ENCODE results near the gene MAPRE3. TPM values are rescaled to one million over a fixed set of nuclear protein-coding genes. Genes with fewer than 3 reads are reported as not detected.

The MAPRE3 gene
- total RNA-seq (2011; cell fraction: chromatin; rRNA removed; ENCODE audit: low replicate concordance): 103 and 194 TPM in 2 replicates
- total RNA-seq (2011; cell fraction: nucleolus; rRNA removed): 85.6 and 90.0 TPM in 2 replicates
- total RNA-seq (2011; cell fraction: nucleoplasm; rRNA removed): 95.6 and 105 TPM in 2 replicates
- total RNA-seq (2014; rRNA removed): 12.6 and 16.8 TPM in 2 replicates
- 10.0 and 10.8 TPM in 2 replicates for total RNA-seq (2014; rRNA removed; fragmentation: Illumina TruSeq; extraction: Trizol)
- total RNA-seq (2015; rRNA removed; fragmentation: Illumina TruSeq; extraction: Trizol): 11.6 and 12.6 TPM in 2 replicates
- 26.7 and 29.8 TPM in 2 replicates for total RNA-seq (2021)
- polyA plus RNA-seq (2011; rRNA removed): 25.5 and 53.9 TPM in 2 replicates
- 28.1 and 37.8 TPM in 2 replicates for polyA plus RNA-seq (2011; cell fraction: cytosol; rRNA removed)
- 274 and 277 TPM in 2 replicates for polyA plus RNA-seq (2011; cell fraction: nucleus; rRNA removed)
- 33.7 and 73.6 TPM in 2 replicates for polyA plus RNA-seq (2012)
- 30.4 and 32.8 TPM in 2 replicates for polyA plus RNA-seq (2014; fragmentation: Illumina TruSeq; extraction: Trizol)
- 1 to 10 TPM in 1 of 2 experiments, under 1 TPM in 1; 0.70 to 1.1 TPM for polyA plus RNA-seq (2014; fragmentation: Nextera tagmentation; extraction: Ambion mirVana)
- 32.3 and 43.2 TPM in 2 replicates for polyA plus RNA-seq (2014; rRNA removed)
- polyA minus RNA-seq (2011; rRNA and poly(A)+ RNA removed): 17.6 and 23.6 TPM in 2 replicates
- 11.7 and 21.4 TPM in 2 replicates for polyA minus RNA-seq (2011; cell fraction: cytosol; rRNA and poly(A)+ RNA removed)
- 20.3 and 37.2 TPM in 2 replicates for polyA minus RNA-seq (2011; cell fraction: nucleus; rRNA and poly(A)+ RNA removed)
- percentile 76 among the genes with signal in this experiment for Bru-seq, nascent RNA
- percentile 77 among the genes with signal in this experiment for BruChase-seq, experiment 1, labeled RNA remaining after a 2-hour chase
- BruChase-seq, experiment 2, labeled RNA remaining after a 6-hour chase: percentile 75 among the genes with signal in this experiment
- long read RNA-seq, experiment 1, transcript MAPRE3-201 (7 exons, 1,892 nt): major isoform, 7 of 40 reads
- long read RNA-seq, experiment 1, transcript MAPRE3-203 (7 exons, 1,801 nt): minor isoform, 5 of 40 reads
- long read RNA-seq, experiment 1, partial matches to known transcripts: 16 of 40 reads
- long read RNA-seq, experiment 1, other reads (novel, unspliced or antisense): 12 of 40 reads
- long read RNA-seq, experiment 2, transcript MAPRE3-203 (7 exons, 1,801 nt): minor isoform, 7 of 41 reads
- long read RNA-seq, experiment 2, transcript MAPRE3-201 (7 exons, 1,892 nt): major isoform, 10 of 41 reads
- long read RNA-seq, experiment 2, partial matches to known transcripts: 6 of 41 reads
- long read RNA-seq, experiment 2, other reads (novel, unspliced or antisense): 18 of 41 reads
- long read RNA-seq, experiment 3, partial matches to known transcripts: 0 of 3 reads
- long read RNA-seq, experiment 3, other reads (novel, unspliced or antisense): 1 of 3 reads

- in situ Hi-C loops (cut with MboI): no loop called here
- FAIRE-seq: peak; percentile 72
- ChIA-PET CTCF (ENCODE audit: low intra/inter-chr PET ratio) (interaction anchor here (0.6 to 0.9 kb wide), 2 partner anchors 9 to 375 kb away, joined by 3 read pairs; no protein-coding TSS in a partner anchor), POLR2A (interaction anchor here (0.6 to 1.5 kb wide), 3 partner anchors 11 to 37 kb away, joined by 3 to 5 read pairs (median 5); no protein-coding TSS in a partner anchor)
- Histone ChIP-seq H2AFZ (ENCODE audit: low read depth, low read length) (peak within 1 kb of the TSS; percentile 88), H3K9me1 (ENCODE audit: control insufficient read depth, insufficient read depth, low read length) (no peaks in the 10 kb centered on the region), H3K9me3 (replicated peaks; ENCODE audit: control insufficient read depth, insufficient read depth, low read depth, low read length) (no peaks in the 10 kb centered on the region), H3K9ac (ENCODE audit: insufficient read depth in 1 of 2, low read depth in 2 of 2, low read length in 2 of 2) (peak within 1 kb of the TSS; percentile 85 to 92), H4K20me1 (replicated peaks; ENCODE audit: control insufficient read depth, insufficient read depth, low read length) (no peaks in the 10 kb centered on the region), H3K27me3 (ENCODE audit: control insufficient read depth in 2 of 2, insufficient read depth in 2 of 2, low read length in 2 of 2) (peaks cover 5% of the 10 kb centered on the region in 2 experiments; a peak in 1 of 5 replicates), H3K36me3 (ENCODE audit: control insufficient read depth, insufficient read depth, low read length) (no peaks in the 10 kb centered on the region), H3K27ac (ENCODE audit: extremely low read depth, low read depth, low read length) (peak within 1 kb of the TSS; percentile 82), H3K4me2 (ENCODE audit: insufficient read depth, low read length) (peak within 1 kb of the TSS; percentile 96), H3K4me3 (peak within 1 kb of the TSS; percentile 72), H3K79me2 (ENCODE audit: control insufficient read depth, insufficient read depth, low read length) (peaks cover 51% of the 10 kb centered on the region), H3K4me1 (replicated peaks in 1 of 2; ENCODE audit: control insufficient read depth in 2 of 2, insufficient read depth in 2 of 2, low read length in 2 of 2) (peaks cover 26 to 34% of the 10 kb centered on the region in 2 experiments; a peak in 4 of 5 replicates)
- intact Hi-C loops (cut with micrococcal nuclease): loop anchor here (2.0 kb wide), 1 partner anchor 46 kb away; no protein-coding TSS in a partner anchor
- peak; percentile 85 for ATAC-seq
- WGBS (ENCODE audit: insufficient coverage, low coverage, missing lambda C conversion rate): under 1% methylated on average over 22 of the region's 69 CpGs
- peak; percentile 86 to 97 (median 94) for DNase-seq (ENCODE audit: extremely low read depth in 1 of 4, low spot score in 3 of 4)
- BruUV-seq (replicated peaks): no TSS peak
- peak in 1 of 2 experiments; percentile 8; a peak in 1 of 4 replicates for TF ChIP-seq KDM1A (IDR thresholded peaks at IDR 0.05)
- TF ChIP-seq ETS1 (conservative IDR thresholded peaks at IDR 0.05; ENCODE audit: control insufficient read depth, low read depth, low read length): 0 out of 2 replicates have a peak, but pooled peaks have one; percentile 27
- TF ChIP-seq CTBP1 (IDR thresholded peaks at IDR 0.05; ENCODE audit: borderline replicate concordance): peak; percentile 78; the same call in 1 of the 2 replicates
- no peak for TF ChIP-seq EZH2 (IDR thresholded peaks at IDR 0.05; ENCODE audit: borderline replicate concordance, low read depth, low read length)
- no peak for TF ChIP-seq NR1H2 (CRISPR knock-in tag; IDR thresholded peaks at IDR 0.05)
- no peak for TF ChIP-seq XRCC5 (IDR thresholded peaks at IDR 0.05; ENCODE audit: low read depth, low read length)
- peak; percentile 50 for TF ChIP-seq PCBP2 (IDR thresholded peaks at IDR 0.05; ENCODE audit: low read depth, low read length, poor library complexity, severe bottlenecking)
- TF ChIP-seq MBD2 (IDR thresholded peaks at IDR 0.05; ENCODE audit: borderline replicate concordance, low read depth): peak; percentile 35; the same call in 1 of the 2 replicates
- no peak for TF ChIP-seq WHSC1 (IDR thresholded peaks at IDR 0.05; ENCODE audit: low read length)
- TF ChIP-seq SREBF2 (CRISPR knock-in tag; IDR thresholded peaks at IDR 0.05): no peak
- TF ChIP-seq CREB1 (IDR thresholded peaks at IDR 0.05): peak; percentile 38; the same call in 1 of the 2 replicates
- TF ChIP-seq CREB1 (CRISPR knock-in tag; IDR thresholded peaks at IDR 0.05): no peak
- TF ChIP-seq ERF (CRISPR knock-in tag; IDR thresholded peaks at IDR 0.05): 0 out of 2 replicates have a peak, but pooled peaks have one; percentile 55
- no peak for TF ChIP-seq SMAD3 (CRISPR knock-in tag; conservative IDR thresholded peaks at IDR 0.05)
- 0 out of 2 replicates have a peak, but pooled peaks have one; percentile 50 for TF ChIP-seq ZBTB7A (IDR thresholded peaks at IDR 0.05; ENCODE audit: borderline replicate concordance, control insufficient read depth, low read depth, low read length)
- no peak for TF ChIP-seq SIN3B (IDR thresholded peaks at IDR 0.05; ENCODE audit: low read depth)
These were observed at the start of gene MAPRE3 for GRCh38 chr2:26970244-26970927. MAPRE3 (plus strand) TSS chr2:26970637; CDS start chr2:27022219, 51,582 bp downstream.

Data from K562 (cell line).